Breast epithelium (tissue), 3 donors: ENCODE measurements around the gene GPC5.

Source experiments
- POLR2A ChIP-seq: fragments of 450-650 bp; IDR thresholded peaks from one replicate; pipeline ENCODE4 v1.6.1; 2016; ENCODE audit warnings: antibody characterized with exemption, mild to moderate bottlenecking, moderate library complexity
- TF ChIP-seq, protein P1 (sequence below), 3 donors: fragments of 450-650 bp; IDR thresholded peaks; one replicate each; pipeline ENCODE4 v1.5.1; 2016 to 2017; ENCODE audit warnings: antibody characterized with exemption in 3 of 3, mild to moderate bottlenecking in 3 of 3, moderate library complexity in 3 of 3

DNA sequence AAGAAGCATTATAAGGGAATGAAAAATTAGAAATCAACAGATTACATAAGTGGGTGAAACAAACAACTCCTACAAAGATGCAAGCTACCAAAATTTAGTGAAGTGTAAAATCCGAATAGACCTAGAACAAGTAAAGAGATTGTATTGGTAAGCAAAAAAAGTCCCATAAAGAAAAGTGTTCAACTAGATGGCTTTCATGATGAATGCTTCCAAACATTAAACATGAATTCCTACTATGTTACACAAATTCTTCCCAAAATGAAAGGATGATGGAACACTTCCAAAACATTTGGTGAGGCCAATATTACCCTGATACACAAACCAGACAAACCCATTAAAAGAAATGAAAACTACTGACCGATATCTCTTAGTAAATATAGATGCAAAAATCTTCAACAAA lies 139.0 kb downstream of the GPC5 start:
- TF ChIP-seq, protein P1, sequence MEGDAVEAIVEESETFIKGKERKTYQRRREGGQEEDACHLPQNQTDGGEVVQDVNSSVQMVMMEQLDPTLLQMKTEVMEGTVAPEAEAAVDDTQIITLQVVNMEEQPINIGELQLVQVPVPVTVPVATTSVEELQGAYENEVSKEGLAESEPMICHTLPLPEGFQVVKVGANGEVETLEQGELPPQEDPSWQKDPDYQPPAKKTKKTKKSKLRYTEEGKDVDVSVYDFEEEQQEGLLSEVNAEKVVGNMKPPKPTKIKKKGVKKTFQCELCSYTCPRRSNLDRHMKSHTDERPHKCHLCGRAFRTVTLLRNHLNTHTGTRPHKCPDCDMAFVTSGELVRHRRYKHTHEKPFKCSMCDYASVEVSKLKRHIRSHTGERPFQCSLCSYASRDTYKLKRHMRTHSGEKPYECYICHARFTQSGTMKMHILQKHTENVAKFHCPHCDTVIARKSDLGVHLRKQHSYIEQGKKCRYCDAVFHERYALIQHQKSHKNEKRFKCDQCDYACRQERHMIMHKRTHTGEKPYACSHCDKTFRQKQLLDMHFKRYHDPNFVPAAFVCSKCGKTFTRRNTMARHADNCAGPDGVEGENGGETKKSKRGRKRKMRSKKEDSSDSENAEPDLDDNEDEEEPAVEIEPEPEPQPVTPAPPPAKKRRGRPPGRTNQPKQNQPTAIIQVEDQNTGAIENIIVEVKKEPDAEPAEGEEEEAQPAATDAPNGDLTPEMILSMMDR (IDR thresholded peaks at IDR 0.05), result no peak
- TF ChIP-seq POLR2A, result no peak
